ENCODE measurements around the gene HIPK2. TPM values are rescaled to one million over a fixed set of nuclear protein-coding genes. Genes with fewer than 3 reads are reported as not detected.

HIPK2 gene
- total and polyA plus RNA-seq, 2 experiments from 2014 or later: 7.3 to 16.9 TPM

DNA sequence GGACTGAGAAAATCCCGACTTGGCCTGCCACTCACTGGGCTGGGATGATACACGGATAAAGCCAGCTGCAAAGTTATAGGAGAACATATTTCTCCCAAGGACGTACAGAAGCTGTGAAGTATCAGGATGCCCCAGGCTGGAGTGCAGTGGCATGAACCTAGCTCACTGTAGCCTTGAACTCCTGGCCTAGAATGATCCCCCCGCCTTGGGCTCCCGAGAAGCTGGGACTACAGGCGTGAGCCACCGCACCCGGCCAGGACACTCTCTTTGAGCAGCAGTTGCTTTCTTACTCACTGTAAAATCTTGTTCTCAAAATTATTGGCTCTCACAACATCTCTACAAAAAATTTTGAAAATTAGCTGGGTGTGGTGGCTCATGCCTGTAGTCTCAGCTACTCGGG lies 203.9 kb downstream of the HIPK2 start:
- peaks cover 4% of the 10 kb centered on the region; the same call in 1 of the 3 replicates for H3K4me1 Mint-ChIP-seq
- no peaks in the 10 kb centered on the region for H3K9me3 Mint-ChIP-seq
- Histone ChIP-seq H3K27ac (ENCODE audit: low read depth) (no peak overlapping the region), H3K36me3 (ENCODE audit: insufficient read depth) (no peaks in the 10 kb centered on the region), H4K20me1 (replicated peaks; ENCODE audit: insufficient read depth) (no peaks in the 10 kb centered on the region), H3K79me2 (replicated peaks; ENCODE audit: insufficient read depth) (no peaks in the 10 kb centered on the region), H3K27me3 (ENCODE audit: insufficient read depth) (no peaks in the 10 kb centered on the region), H3F3A (replicated peaks; ENCODE audit: low read depth) (no peaks in the 10 kb centered on the region), H2AFZ (no peak overlapping the region), H3K4me3 (no peak overlapping the region), H3K4me2 (no peak overlapping the region), H3K9me2 (ENCODE audit: insufficient read depth) (no peaks in the 10 kb centered on the region), H3K4me1 (ENCODE audit: insufficient read depth) (no peaks in the 10 kb centered on the region)
- H3K27me3 Mint-ChIP-seq (ENCODE audit: insufficient read depth, low read depth, poor library complexity): peaks cover 2% of the 10 kb centered on the region
- no peak overlapping the region for H3K27ac Mint-ChIP-seq
- H3K4me3 Mint-ChIP-seq: no peak overlapping the region
- TF ChIP-seq, protein P1, sequence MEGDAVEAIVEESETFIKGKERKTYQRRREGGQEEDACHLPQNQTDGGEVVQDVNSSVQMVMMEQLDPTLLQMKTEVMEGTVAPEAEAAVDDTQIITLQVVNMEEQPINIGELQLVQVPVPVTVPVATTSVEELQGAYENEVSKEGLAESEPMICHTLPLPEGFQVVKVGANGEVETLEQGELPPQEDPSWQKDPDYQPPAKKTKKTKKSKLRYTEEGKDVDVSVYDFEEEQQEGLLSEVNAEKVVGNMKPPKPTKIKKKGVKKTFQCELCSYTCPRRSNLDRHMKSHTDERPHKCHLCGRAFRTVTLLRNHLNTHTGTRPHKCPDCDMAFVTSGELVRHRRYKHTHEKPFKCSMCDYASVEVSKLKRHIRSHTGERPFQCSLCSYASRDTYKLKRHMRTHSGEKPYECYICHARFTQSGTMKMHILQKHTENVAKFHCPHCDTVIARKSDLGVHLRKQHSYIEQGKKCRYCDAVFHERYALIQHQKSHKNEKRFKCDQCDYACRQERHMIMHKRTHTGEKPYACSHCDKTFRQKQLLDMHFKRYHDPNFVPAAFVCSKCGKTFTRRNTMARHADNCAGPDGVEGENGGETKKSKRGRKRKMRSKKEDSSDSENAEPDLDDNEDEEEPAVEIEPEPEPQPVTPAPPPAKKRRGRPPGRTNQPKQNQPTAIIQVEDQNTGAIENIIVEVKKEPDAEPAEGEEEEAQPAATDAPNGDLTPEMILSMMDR (conservative IDR thresholded peaks at IDR 0.05; ENCODE audit: low read depth in 2 of 2): no peak
- TF ChIP-seq ZNF331 (CRISPR knock-in tag; IDR thresholded peaks at IDR 0.05; ENCODE audit: low read depth): no peak
- TF ChIP-seq EZH2phosphoT487 (IDR thresholded peaks at IDR 0.05; ENCODE audit: unreplicated experiment): no peak
- TF ChIP-seq, protein P2, sequence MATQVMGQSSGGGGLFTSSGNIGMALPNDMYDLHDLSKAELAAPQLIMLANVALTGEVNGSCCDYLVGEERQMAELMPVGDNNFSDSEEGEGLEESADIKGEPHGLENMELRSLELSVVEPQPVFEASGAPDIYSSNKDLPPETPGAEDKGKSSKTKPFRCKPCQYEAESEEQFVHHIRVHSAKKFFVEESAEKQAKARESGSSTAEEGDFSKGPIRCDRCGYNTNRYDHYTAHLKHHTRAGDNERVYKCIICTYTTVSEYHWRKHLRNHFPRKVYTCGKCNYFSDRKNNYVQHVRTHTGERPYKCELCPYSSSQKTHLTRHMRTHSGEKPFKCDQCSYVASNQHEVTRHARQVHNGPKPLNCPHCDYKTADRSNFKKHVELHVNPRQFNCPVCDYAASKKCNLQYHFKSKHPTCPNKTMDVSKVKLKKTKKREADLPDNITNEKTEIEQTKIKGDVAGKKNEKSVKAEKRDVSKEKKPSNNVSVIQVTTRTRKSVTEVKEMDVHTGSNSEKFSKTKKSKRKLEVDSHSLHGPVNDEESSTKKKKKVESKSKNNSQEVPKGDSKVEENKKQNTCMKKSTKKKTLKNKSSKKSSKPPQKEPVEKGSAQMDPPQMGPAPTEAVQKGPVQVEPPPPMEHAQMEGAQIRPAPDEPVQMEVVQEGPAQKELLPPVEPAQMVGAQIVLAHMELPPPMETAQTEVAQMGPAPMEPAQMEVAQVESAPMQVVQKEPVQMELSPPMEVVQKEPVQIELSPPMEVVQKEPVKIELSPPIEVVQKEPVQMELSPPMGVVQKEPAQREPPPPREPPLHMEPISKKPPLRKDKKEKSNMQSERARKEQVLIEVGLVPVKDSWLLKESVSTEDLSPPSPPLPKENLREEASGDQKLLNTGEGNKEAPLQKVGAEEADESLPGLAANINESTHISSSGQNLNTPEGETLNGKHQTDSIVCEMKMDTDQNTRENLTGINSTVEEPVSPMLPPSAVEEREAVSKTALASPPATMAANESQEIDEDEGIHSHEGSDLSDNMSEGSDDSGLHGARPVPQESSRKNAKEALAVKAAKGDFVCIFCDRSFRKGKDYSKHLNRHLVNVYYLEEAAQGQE (IDR thresholded peaks at IDR 0.05; ENCODE audit: unreplicated experiment): no peak
- TF ChIP-seq STAT1 (IDR thresholded peaks at IDR 0.05; ENCODE audit: unreplicated experiment): no peak
- TF ChIP-seq, protein P3, sequence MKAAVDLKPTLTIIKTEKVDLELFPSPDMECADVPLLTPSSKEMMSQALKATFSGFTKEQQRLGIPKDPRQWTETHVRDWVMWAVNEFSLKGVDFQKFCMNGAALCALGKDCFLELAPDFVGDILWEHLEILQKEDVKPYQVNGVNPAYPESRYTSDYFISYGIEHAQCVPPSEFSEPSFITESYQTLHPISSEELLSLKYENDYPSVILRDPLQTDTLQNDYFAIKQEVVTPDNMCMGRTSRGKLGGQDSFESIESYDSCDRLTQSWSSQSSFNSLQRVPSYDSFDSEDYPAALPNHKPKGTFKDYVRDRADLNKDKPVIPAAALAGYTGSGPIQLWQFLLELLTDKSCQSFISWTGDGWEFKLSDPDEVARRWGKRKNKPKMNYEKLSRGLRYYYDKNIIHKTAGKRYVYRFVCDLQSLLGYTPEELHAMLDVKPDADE (IDR thresholded peaks at IDR 0.05): no peak
- no peak for TF ChIP-seq CREB1 (CRISPR knock-in tag; IDR thresholded peaks at IDR 0.05; ENCODE audit: low read depth)
- TF ChIP-seq NANOG (IDR thresholded peaks at IDR 0.05; ENCODE audit: borderline replicate concordance): no peak
- TF ChIP-seq, protein P4, sequence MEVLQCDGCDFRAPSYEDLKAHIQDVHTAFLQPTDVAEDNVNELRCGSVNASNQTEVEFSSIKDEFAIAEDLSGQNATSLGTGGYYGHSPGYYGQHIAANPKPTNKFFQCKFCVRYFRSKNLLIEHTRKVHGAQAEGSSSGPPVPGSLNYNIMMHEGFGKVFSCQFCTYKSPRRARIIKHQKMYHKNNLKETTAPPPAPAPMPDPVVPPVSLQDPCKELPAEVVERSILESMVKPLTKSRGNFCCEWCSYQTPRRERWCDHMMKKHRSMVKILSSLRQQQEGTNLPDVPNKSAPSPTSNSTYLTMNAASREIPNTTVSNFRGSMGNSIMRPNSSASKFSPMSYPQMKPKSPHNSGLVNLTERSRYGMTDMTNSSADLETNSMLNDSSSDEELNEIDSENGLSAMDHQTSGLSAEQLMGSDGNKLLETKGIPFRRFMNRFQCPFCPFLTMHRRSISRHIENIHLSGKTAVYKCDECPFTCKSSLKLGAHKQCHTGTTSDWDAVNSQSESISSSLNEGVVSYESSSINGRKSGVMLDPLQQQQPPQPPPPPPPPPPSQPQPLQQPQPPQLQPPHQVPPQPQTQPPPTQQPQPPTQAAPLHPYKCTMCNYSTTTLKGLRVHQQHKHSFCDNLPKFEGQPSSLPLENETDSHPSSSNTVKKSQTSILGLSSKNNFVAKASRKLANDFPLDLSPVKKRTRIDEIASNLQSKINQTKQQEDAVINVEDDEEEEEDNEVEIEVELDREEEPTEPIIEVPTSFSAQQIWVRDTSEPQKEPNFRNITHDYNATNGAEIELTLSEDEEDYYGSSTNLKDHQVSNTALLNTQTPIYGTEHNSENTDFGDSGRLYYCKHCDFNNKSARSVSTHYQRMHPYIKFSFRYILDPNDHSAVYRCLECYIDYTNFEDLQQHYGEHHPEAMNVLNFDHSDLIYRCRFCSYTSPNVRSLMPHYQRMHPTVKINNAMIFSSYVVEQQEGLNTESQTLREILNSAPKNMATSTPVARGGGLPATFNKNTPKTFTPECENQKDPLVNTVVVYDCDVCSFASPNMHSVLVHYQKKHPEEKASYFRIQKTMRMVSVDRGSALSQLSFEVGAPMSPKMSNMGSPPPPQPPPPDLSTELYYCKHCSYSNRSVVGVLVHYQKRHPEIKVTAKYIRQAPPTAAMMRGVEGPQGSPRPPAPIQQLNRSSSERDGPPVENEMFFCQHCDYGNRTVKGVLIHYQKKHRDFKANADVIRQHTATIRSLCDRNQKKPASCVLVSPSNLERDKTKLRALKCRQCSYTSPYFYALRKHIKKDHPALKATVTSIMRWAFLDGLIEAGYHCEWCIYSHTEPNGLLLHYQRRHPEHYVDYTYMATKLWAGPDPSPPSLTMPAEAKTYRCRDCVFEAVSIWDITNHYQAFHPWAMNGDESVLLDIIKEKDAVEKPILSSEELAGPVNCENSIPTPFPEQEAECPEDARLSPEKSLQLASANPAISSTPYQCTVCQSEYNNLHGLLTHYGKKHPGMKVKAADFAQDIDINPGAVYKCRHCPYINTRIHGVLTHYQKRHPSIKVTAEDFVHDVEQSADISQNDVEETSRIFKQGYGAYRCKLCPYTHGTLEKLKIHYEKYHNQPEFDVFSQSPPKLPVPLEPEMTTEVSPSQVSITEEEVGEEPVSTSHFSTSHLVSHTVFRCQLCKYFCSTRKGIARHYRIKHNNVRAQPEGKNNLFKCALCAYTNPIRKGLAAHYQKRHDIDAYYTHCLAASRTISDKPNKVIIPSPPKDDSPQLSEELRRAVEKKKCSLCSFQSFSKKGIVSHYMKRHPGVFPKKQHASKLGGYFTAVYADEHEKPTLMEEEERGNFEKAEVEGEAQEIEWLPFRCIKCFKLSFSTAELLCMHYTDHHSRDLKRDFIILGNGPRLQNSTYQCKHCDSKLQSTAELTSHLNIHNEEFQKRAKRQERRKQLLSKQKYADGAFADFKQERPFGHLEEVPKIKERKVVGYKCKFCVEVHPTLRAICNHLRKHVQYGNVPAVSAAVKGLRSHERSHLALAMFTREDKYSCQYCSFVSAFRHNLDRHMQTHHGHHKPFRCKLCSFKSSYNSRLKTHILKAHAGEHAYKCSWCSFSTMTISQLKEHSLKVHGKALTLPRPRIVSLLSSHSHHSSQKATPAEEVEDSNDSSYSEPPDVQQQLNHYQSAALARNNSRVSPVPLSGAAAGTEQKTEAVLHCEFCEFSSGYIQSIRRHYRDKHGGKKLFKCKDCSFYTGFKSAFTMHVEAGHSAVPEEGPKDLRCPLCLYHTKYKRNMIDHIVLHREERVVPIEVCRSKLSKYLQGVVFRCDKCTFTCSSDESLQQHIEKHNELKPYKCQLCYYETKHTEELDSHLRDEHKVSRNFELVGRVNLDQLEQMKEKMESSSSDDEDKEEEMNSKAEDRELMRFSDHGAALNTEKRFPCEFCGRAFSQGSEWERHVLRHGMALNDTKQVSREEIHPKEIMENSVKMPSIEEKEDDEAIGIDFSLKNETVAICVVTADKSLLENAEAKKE (CRISPR knock-in tag; IDR thresholded peaks at IDR 0.05): no peak
- no peak for TF ChIP-seq ZNF114 (CRISPR knock-in tag; IDR thresholded peaks at IDR 0.05)
- TF ChIP-seq POLR2AphosphoS5 (IDR thresholded peaks at IDR 0.05; ENCODE audit: low read depth): no peak
- TF ChIP-seq JUNB (IDR thresholded peaks at IDR 0.05; ENCODE audit: unreplicated experiment): no peak
- DNase-seq (ENCODE audit: low spot score): no peak
- no peak for ATAC-seq
- no peaks in the 10 kb centered on the region for H3K36me3 Mint-ChIP-seq (ENCODE audit: low read depth)

Measured in GM23338 (cell line).